Keratinocyte (primary cell): Measurements from ENCODE around the gene C16orf92. TPM values are rescaled to one million over a fixed set of nuclear protein-coding genes. Genes with fewer than 3 reads are reported as not detected.

Experiments
- DNase-seq: peaks from one replicate; pipeline ENCODE4 v3.0.0-alpha.2; 2011; ENCODE audit warnings: low read depth, missing footprints, low spot score
- FAIRE-seq: peaks from 2 replicates; lab custom pipeline; 2011; peaks lifted over from hg19 to GRCh38; lab: Jason Lieb, UNC
- H2AFZ ChIP-seq: 2 replicates; pipeline ENCODE4 v1.6.0; 2012; ENCODE audit warnings: low read length, control low read depth, inconsistent platforms; ENCODE audit not compliant: control insufficient read depth
- H3K27ac ChIP-seq: 2 replicates; pipeline ENCODE4 v1.5.1; 2011; ENCODE audit warnings: low read length; ENCODE audit not compliant: control insufficient read depth, insufficient read depth
- H3K27me3 ChIP-seq: 3 replicates; pipeline ENCODE4 v1.6.0; 2011; ENCODE audit warnings: low read length; ENCODE audit not compliant: control insufficient read depth, insufficient read depth; ENCODE audit errors: extremely low read depth
- H3K36me3 ChIP-seq, 2 experiments: 2 replicates in 1 of 2; 3 replicates in 1 of 2; pipeline ENCODE4 v1.5.1; 2011; ENCODE audit warnings: low read length in 2 of 2, mild to moderate bottlenecking in 1 of 2; ENCODE audit not compliant: control insufficient read depth in 2 of 2, insufficient read depth in 2 of 2; ENCODE audit errors: extremely low read depth in 1 of 2
- H3K4me1 ChIP-seq: 3 replicates; pipeline ENCODE4 v1.5.1; 2011; ENCODE audit warnings: low read length; ENCODE audit not compliant: control insufficient read depth, insufficient read depth; ENCODE audit errors: extremely low read depth
- H3K4me2 ChIP-seq: 3 replicates; pipeline ENCODE4 v1.6.0; 2011; ENCODE audit warnings: low read depth, low read length; ENCODE audit not compliant: control insufficient read depth, insufficient read depth; ENCODE audit errors: extremely low read depth
- H3K4me3 ChIP-seq, 3 experiments: fragments of 200-600 bp in 1 of 3; sonication (generic) in 1 of 3; 2 replicates in 2 of 3; 3 replicates in 1 of 3; pipeline ENCODE4 v1.5.1; 2011 to 2016; ENCODE audit warnings: low read length in 3 of 3, mild to moderate bottlenecking in 3 of 3, control low read depth in 2 of 3, inconsistent platforms in 1 of 3, low read depth in 1 of 3, mixed read lengths in 1 of 3, mixed run types in 1 of 3, moderate library complexity in 1 of 3; ENCODE audit not compliant: control insufficient read depth in 2 of 3, insufficient read depth in 2 of 3; ENCODE audit errors: extremely low read depth in 1 of 3
- H3K79me2 ChIP-seq: 2 replicates; pipeline ENCODE4 v1.6.0; 2012; ENCODE audit warnings: low read length; ENCODE audit not compliant: control insufficient read depth, insufficient read depth
- H3K9ac ChIP-seq: 3 replicates; pipeline ENCODE4 v1.6.0; 2011; ENCODE audit warnings: low read length; ENCODE audit not compliant: control insufficient read depth, insufficient read depth; ENCODE audit errors: extremely low read depth
- H3K9me1 ChIP-seq: 3 replicates; pipeline ENCODE4 v1.6.0; 2011; ENCODE audit warnings: low read length; ENCODE audit not compliant: control insufficient read depth, insufficient read depth; ENCODE audit errors: extremely low read depth
- H3K9me3 ChIP-seq: 2 replicates; pipeline ENCODE4 v1.5.1; 2012; ENCODE audit warnings: low read depth, low read length; ENCODE audit not compliant: control insufficient read depth
- H4K20me1 ChIP-seq: 3 replicates; pipeline ENCODE4 v1.6.0; 2011; ENCODE audit warnings: low read length; ENCODE audit not compliant: control insufficient read depth, insufficient read depth; ENCODE audit errors: extremely low read depth
- EZH2 ChIP-seq: IDR thresholded peaks from one replicate; pipeline ENCODE4 v1.6.1; 2012; ENCODE audit warnings: inconsistent platforms, mild to moderate bottlenecking, low read length, moderate library complexity
- dilution Hi-C: fragments of 300-500 bp; cut with MboI; formaldehyde crosslinking; loops from one replicate; pipeline ENCODE4 v1.7.0; 2020; ENCODE audit warnings: low sequenced_read_pairs; ENCODE audit not compliant: extremely low pct_ligation_motif_present
- polyA plus RNA-seq, 5 experiments: library from polyadenylated mRNA; depleted of rRNA in 3 of 5; stranded (reverse) in 3 of 5; stranded (forward) in 1 of 5; unstranded in 1 of 5; fragments of >200 nt; gene quantifications; 1 replicate in 1 of 5; 2 replicates in 3 of 5; 3 replicates in 1 of 5; pipeline versions ENCODE4 v1.2.1 to v1.2.3, GENCODE V29; 2011 to 2012; ENCODE audit warnings: missing spikeins in 2 of 5, low read depth in 1 of 5, low replicate concordance in 1 of 5
- TF ChIP-seq, protein P1 (sequence below), 3 experiments: IDR thresholded peaks in 1 of 3; conservative IDR thresholded peaks in 1 of 3; optimal IDR thresholded peaks in 1 of 3; 2 replicates in 2 of 3; 3 replicates in 1 of 3; pipeline versions ENCODE3 to v1.5.1; 2011; ENCODE audit warnings: low read length in 3 of 3, mild to moderate bottlenecking in 3 of 3, moderate library complexity in 2 of 3, control low read depth in 1 of 3, inconsistent platforms in 1 of 3; ENCODE audit not compliant: insufficient read depth in 2 of 3; ENCODE audit errors: extremely low read depth in 1 of 3

The C16orf92 gene
- polyA plus RNA-seq, 1 donor (not counting 4 experiments of a cell fraction or from before 2014, with no cell fraction given) = not detected

DNA sequence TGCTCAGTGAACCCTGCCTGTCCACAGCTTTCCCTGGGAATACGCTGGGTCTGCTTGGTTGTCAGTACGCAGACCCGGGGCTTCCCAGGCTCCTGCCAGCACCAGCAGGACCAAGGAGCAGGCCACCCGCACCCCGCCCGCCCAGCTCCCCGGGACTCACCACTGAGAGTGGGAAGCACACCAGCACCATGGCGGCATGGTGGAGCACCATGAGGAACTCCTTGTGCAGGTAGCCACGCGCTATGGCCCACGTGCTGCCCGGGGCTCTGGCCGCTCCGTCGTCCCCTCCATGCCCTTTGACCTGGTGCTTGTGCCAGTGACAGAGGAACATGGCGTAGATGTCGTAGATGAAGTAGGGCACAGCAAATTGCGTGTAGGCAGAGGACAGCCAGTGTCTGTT is 3.5 kb downstream of the C16orf92 start:
- Histone ChIP-seq H3K79me2 (no peaks in the 10 kb centered on the region), H3K4me1 (no peaks in the 10 kb centered on the region), H3K36me3 (no peaks in the 10 kb centered on the region), H3K4me2 (no peak overlapping the region), H3K27me3 (peaks cover 31% of the 10 kb centered on the region), H3K27ac (no peak overlapping the region), H3K4me3 (no peak overlapping the region), H2AFZ (no peak overlapping the region), H3K9me1 (no peaks in the 10 kb centered on the region), H3K9ac (no peak overlapping the region), H3K9me3 (no peaks in the 10 kb centered on the region), H4K20me1 (no peaks in the 10 kb centered on the region)
- TF ChIP-seq, protein P1, sequence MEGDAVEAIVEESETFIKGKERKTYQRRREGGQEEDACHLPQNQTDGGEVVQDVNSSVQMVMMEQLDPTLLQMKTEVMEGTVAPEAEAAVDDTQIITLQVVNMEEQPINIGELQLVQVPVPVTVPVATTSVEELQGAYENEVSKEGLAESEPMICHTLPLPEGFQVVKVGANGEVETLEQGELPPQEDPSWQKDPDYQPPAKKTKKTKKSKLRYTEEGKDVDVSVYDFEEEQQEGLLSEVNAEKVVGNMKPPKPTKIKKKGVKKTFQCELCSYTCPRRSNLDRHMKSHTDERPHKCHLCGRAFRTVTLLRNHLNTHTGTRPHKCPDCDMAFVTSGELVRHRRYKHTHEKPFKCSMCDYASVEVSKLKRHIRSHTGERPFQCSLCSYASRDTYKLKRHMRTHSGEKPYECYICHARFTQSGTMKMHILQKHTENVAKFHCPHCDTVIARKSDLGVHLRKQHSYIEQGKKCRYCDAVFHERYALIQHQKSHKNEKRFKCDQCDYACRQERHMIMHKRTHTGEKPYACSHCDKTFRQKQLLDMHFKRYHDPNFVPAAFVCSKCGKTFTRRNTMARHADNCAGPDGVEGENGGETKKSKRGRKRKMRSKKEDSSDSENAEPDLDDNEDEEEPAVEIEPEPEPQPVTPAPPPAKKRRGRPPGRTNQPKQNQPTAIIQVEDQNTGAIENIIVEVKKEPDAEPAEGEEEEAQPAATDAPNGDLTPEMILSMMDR (optimal IDR thresholded peaks at IDR 0.05 in 1 of 3, IDR thresholded peaks at IDR 0.05 in 1 of 3, conservative IDR thresholded peaks at IDR 0.05 in 1 of 3; ENCODE audit: extremely low read depth in 1 of 3, insufficient read depth in 2 of 3, low read length in 3 of 3) = no peak
- TF ChIP-seq EZH2 = no peak
- FAIRE-seq (no peak), DNase-seq (no peak)
- dilution Hi-C loops = no loop called here

DNA sequence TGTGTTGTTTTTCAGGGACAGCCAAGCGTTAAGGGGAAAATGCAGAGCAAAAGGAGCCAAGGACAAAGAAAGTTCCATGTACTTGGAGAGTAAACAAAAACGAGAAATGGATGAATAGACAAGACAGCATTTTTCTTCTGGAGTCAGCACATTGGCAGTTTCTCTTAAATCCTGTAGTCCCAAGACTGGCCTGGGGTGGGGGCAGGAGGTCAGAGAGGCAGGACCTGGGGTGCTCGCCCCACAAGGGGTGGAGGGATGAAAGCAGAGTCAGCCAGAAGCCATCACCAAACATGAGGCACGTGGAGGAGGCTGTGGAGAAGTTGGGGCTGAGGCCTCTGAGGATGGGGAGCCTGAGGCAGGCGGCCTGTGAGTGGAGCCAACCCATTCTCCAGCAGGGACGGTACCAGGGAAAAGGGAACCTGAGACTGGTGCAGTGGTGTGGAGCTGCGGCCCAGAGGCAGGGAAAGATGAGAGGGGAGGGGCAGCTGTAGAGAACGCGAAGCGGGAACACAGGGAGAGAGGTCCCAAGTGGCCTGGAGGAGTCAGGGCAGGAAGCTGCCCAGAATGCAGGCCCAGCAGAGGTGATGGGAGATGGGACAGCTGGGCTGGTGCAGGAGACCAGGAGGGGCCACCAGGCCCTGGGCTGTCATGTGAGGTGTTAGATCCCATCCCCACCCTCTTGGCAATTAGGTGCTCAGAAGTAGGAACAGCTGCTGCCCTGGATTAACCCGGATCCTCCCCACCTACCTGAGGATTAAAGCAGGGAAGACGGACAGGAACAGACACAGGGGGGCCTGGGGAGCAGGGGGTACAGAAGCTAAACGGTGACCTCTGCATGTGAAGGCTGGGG is 4.8 kb downstream of the C16orf92 start:
- DNase-seq (no peak), FAIRE-seq (no peak)
- Histone ChIP-seq H4K20me1 (no peaks in the 10 kb centered on the region), H3K79me2 (no peaks in the 10 kb centered on the region), H3K4me3 (no peak overlapping the region), H3K4me1 (no peaks in the 10 kb centered on the region), H3K4me2 (no peak overlapping the region), H2AFZ (no peak overlapping the region), H3K9me1 (no peaks in the 10 kb centered on the region), H3K9ac (no peak overlapping the region), H3K9me3 (no peaks in the 10 kb centered on the region), H3K27ac (no peak overlapping the region), H3K36me3 (no peaks in the 10 kb centered on the region), H3K27me3 (peaks cover 38% of the 10 kb centered on the region)
- TF ChIP-seq, protein P1 (optimal IDR thresholded peaks at IDR 0.05 in 1 of 3, IDR thresholded peaks at IDR 0.05 in 1 of 3, conservative IDR thresholded peaks at IDR 0.05 in 1 of 3; ENCODE audit: extremely low read depth in 1 of 3, insufficient read depth in 2 of 3, low read length in 3 of 3) = no peak
- TF ChIP-seq EZH2 = peak; percentile 1
- dilution Hi-C loops = no loop called here
